H9 (cell line): Measurements from ENCODE around the gene MAPKAPK3. TPM values are rescaled to one million over a fixed set of nuclear protein-coding genes. Genes with fewer than 3 reads are reported as not detected.

Experiments
- DNase-seq: peaks from one replicate; pipeline ENCODE4 v3.0.0-alpha.2; 2017
- H2AFZ ChIP-seq: one replicate; pipeline ENCODE4 v1.6.1; 2013; ENCODE audit warnings: mild to moderate bottlenecking, low read length, control low read depth, moderate library complexity
- H2AK5ac ChIP-seq: 2 replicates; pipeline ENCODE4 v1.6.1; 2013; ENCODE audit warnings: low read length, control low read depth, mixed read lengths; ENCODE audit not compliant: insufficient read length
- H2BK120ac ChIP-seq: one replicate; pipeline ENCODE4 v1.6.1; 2013; ENCODE audit warnings: low read depth, mild to moderate bottlenecking, low read length, control low read depth, inconsistent platforms; ENCODE audit not compliant: poor library complexity, severe bottlenecking
- H2BK12ac ChIP-seq: 2 replicates; pipeline ENCODE4 v1.6.1; 2013; ENCODE audit warnings: low read length, control low read depth, mixed read lengths, low read depth; ENCODE audit not compliant: insufficient read length
- H2BK15ac ChIP-seq: 2 replicates; pipeline ENCODE4 v1.6.1; 2013; ENCODE audit warnings: low read depth, low read length, control low read depth
- H2BK20ac ChIP-seq: one replicate; pipeline ENCODE4 v1.6.1; 2013; ENCODE audit warnings: low read depth, mild to moderate bottlenecking, low read length, control low read depth, inconsistent platforms; ENCODE audit not compliant: poor library complexity, severe bottlenecking
- H2BK5ac ChIP-seq: 2 replicates; pipeline ENCODE4 v1.6.1; 2013; ENCODE audit warnings: low read length, control low read depth, mixed read lengths; ENCODE audit not compliant: insufficient read length
- H3K14ac ChIP-seq: 2 replicates; pipeline ENCODE4 v1.6.1; 2013; ENCODE audit warnings: low read length, control low read depth; ENCODE audit not compliant: insufficient read depth
- H3K18ac ChIP-seq: 2 replicates; pipeline ENCODE4 v1.6.1; 2013; ENCODE audit warnings: low read depth, mild to moderate bottlenecking, mixed read lengths, low read length, control low read depth; ENCODE audit not compliant: insufficient read length
- H3K23ac ChIP-seq: 2 replicates; pipeline ENCODE4 v1.6.1; 2013; ENCODE audit warnings: low read length, control low read depth, mixed read lengths, low read depth; ENCODE audit not compliant: insufficient read length
- H3K23me2 ChIP-seq: 2 replicates; pipeline ENCODE4 v1.6.1; 2013; ENCODE audit warnings: low read depth, mild to moderate bottlenecking, mixed read lengths, low read length, control low read depth; ENCODE audit not compliant: insufficient read length, poor library complexity, severe bottlenecking
- H3K27ac ChIP-seq: 2 replicates; pipeline ENCODE4 v1.5.1; 2013; ENCODE audit warnings: low read length, control low read depth, mixed read lengths, low read depth; ENCODE audit not compliant: insufficient read length
- H3K27me3 ChIP-seq: 2 replicates; pipeline ENCODE4 v1.6.1; 2013; ENCODE audit warnings: low read length, control low read depth, inconsistent platforms; ENCODE audit not compliant: insufficient read depth
- H3K4ac ChIP-seq: 2 replicates; pipeline ENCODE4 v1.6.1; 2013; ENCODE audit warnings: low read depth, mild to moderate bottlenecking, control low read depth, inconsistent platforms, low read length, moderate library complexity
- H3K4me1 ChIP-seq: 2 replicates; pipeline ENCODE4 v1.6.1; 2013; ENCODE audit warnings: low read length, control low read depth, inconsistent platforms; ENCODE audit not compliant: insufficient read depth
- H3K4me2 ChIP-seq: 2 replicates; pipeline ENCODE4 v1.6.1; 2013; ENCODE audit warnings: low read length, control low read depth, mixed read lengths; ENCODE audit not compliant: insufficient read length, insufficient read depth
- H3K56ac ChIP-seq: 2 replicates; pipeline ENCODE4 v1.6.1; 2013; ENCODE audit warnings: low read depth, mild to moderate bottlenecking, mixed read lengths, low read length, control low read depth; ENCODE audit not compliant: insufficient read length
- H3K79me1 ChIP-seq: 2 replicates; pipeline ENCODE4 v1.6.1; 2013; ENCODE audit warnings: low read depth, mild to moderate bottlenecking, moderate library complexity, low read length, control low read depth, inconsistent platforms; ENCODE audit not compliant: insufficient read depth, poor library complexity, severe bottlenecking
- H3K79me2 ChIP-seq: 2 replicates; pipeline ENCODE4 v1.6.1; 2013; ENCODE audit warnings: low read length, control low read depth, inconsistent platforms; ENCODE audit not compliant: insufficient read depth
- H3K9ac ChIP-seq: 2 replicates; pipeline ENCODE4 v1.6.1; 2013; ENCODE audit warnings: low read length, control low read depth, mixed read lengths; ENCODE audit not compliant: insufficient read length; ENCODE audit errors: extremely low read depth
- H3K9me3 ChIP-seq: one replicate; pipeline ENCODE4 v1.6.1; 2013; ENCODE audit warnings: low read depth, low read length, inconsistent platforms; ENCODE audit not compliant: control insufficient read depth
- H3T11ph ChIP-seq: one replicate; pipeline ENCODE4 v1.6.1; 2013; ENCODE audit warnings: mild to moderate bottlenecking, low read length, control low read depth, inconsistent platforms
- H4K20me1 ChIP-seq: one replicate; pipeline ENCODE4 v1.6.1; 2013; ENCODE audit not compliant: control insufficient read depth, insufficient read length, insufficient read depth
- H4K5ac ChIP-seq: 2 replicates; pipeline ENCODE4 v1.6.1; 2013; ENCODE audit warnings: low read depth, mild to moderate bottlenecking, mixed read lengths, low read length, control low read depth; ENCODE audit not compliant: insufficient read length
- H4K8ac ChIP-seq: replicated peaks from 2 replicates; pipeline ENCODE4 v1.6.1; 2013; ENCODE audit warnings: low read length, control low read depth, mixed read lengths, low read depth; ENCODE audit not compliant: insufficient read length
- H4K91ac ChIP-seq: 2 replicates; pipeline ENCODE4 v1.6.1; 2013; ENCODE audit warnings: low read depth, mild to moderate bottlenecking, moderate library complexity, mixed read lengths, low read length, control low read depth; ENCODE audit not compliant: insufficient read length
- H3K27ac Mint-ChIP-seq, 3 experiments: 2 replicates in 2 of 3; 3 replicates in 1 of 3; pipeline ENCODE4 v1.8.0; 2020 to 2021; ENCODE audit warnings: mixed read lengths in 3 of 3, mild to moderate bottlenecking in 1 of 3, moderate library complexity in 1 of 3
- H3K27me3 Mint-ChIP-seq: 2 replicates; pipeline ENCODE4 v1.8.0; 2021; ENCODE audit warnings: low read depth, mild to moderate bottlenecking, moderate library complexity, mixed read lengths
- H3K36me3 Mint-ChIP-seq, 3 experiments: 2 replicates in 2 of 3; 3 replicates in 1 of 3; pipeline ENCODE4 v1.8.0; 2020 to 2021; ENCODE audit warnings: low read depth in 3 of 3, mixed read lengths in 3 of 3; ENCODE audit not compliant: insufficient read depth in 1 of 3
- H3K4me1 Mint-ChIP-seq, 2 experiments: 2 replicates each; pipeline ENCODE4 v1.8.0; 2020; ENCODE audit warnings: mixed read lengths in 2 of 2
- H3K4me3 Mint-ChIP-seq, 2 experiments: 2 replicates in 1 of 2; 3 replicates in 1 of 2; pipeline ENCODE4 v1.8.0; 2020 to 2021; ENCODE audit warnings: mild to moderate bottlenecking in 2 of 2, mixed read lengths in 2 of 2, moderate library complexity in 1 of 2
- H3K9me3 Mint-ChIP-seq, 2 experiments: 2 replicates in 1 of 2; 3 replicates in 1 of 2; pipeline ENCODE4 v1.8.0; 2020; ENCODE audit warnings: mild to moderate bottlenecking in 2 of 2, mixed read lengths in 2 of 2, moderate library complexity in 1 of 2
- total RNA-seq: library from RNA; stranded (reverse); gene quantifications from 2 replicates; pipeline ENCODE4 v1.2.1, GENCODE V29; 2021
- TF ChIP-seq, protein P1 (sequence below): fragments of 200-600 bp; sonication (generic); conservative IDR thresholded peaks from 3 replicates; pipeline ENCODE4 v1.8.0; 2021; ENCODE audit warnings: antibody characterized with exemption, mild to moderate bottlenecking

The MAPKAPK3 gene
- total RNA-seq, 1 experiment from 2014 or later: 57.9 TPM

DNA sequence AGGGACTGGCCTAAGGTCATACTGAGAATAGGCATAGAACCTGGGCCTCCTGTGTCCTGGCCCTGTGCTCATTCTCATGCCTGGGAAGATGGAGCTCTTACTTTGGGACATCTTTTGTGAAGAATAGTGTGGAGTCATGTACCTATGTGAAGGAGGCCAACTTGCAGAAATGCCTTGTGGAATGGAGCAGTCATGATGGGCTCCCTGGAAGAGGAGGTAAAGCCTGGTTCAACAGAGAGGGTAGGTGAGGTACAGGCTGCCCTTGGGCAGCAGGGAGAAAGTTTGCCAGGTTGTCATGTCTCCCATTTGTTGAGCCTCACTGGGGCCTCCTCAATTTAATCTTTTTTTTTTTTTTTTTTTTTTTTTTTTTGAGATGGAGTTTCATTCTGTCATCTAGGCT, 18.1 kb downstream of the MAPKAPK3 start:
- Mint-ChIP-seq H3K27ac (no peak overlapping the region), H3K4me1 (peaks cover 26 to 31% of the 10 kb centered on the region in 2 experiments), H3K4me3 (no peak overlapping the region), H3K27me3 (no peaks in the 10 kb centered on the region), H3K36me3 (no peaks in the 10 kb centered on the region; a peak in 3 of 7 replicates), H3K9me3 (no peaks in the 10 kb centered on the region)
- Histone ChIP-seq H4K5ac (no peak overlapping the region), H3K23me2 (no peaks in the 10 kb centered on the region), H3K4me2 (no peak overlapping the region), H3K79me1 (peaks cover 6% of the 10 kb centered on the region), H3K79me2 (no peaks in the 10 kb centered on the region), H3K4me1 (peaks cover 2% of the 10 kb centered on the region; the same call in 1 of the 2 replicates), H3K9me3 (no peaks in the 10 kb centered on the region), H2AK5ac (no peak overlapping the region), H2BK20ac (no peak overlapping the region), H3K18ac (no peak overlapping the region), H3T11ph (no peak overlapping the region), H4K20me1 (no peaks in the 10 kb centered on the region), H3K56ac (no peak overlapping the region), H2BK12ac (no peak overlapping the region), H3K4ac (no peak overlapping the region), H2BK5ac (no peak overlapping the region), H3K14ac (no peak overlapping the region), H2AFZ (no peak overlapping the region), H2BK15ac (no peak overlapping the region), H3K23ac (no peak overlapping the region), H3K27ac (no peak overlapping the region), H3K9ac (no peak overlapping the region), H4K91ac (no peak overlapping the region), H2BK120ac (no peak overlapping the region), H4K8ac (no peak overlapping the region), H3K27me3 (no peaks in the 10 kb centered on the region)
- TF ChIP-seq, protein P1, sequence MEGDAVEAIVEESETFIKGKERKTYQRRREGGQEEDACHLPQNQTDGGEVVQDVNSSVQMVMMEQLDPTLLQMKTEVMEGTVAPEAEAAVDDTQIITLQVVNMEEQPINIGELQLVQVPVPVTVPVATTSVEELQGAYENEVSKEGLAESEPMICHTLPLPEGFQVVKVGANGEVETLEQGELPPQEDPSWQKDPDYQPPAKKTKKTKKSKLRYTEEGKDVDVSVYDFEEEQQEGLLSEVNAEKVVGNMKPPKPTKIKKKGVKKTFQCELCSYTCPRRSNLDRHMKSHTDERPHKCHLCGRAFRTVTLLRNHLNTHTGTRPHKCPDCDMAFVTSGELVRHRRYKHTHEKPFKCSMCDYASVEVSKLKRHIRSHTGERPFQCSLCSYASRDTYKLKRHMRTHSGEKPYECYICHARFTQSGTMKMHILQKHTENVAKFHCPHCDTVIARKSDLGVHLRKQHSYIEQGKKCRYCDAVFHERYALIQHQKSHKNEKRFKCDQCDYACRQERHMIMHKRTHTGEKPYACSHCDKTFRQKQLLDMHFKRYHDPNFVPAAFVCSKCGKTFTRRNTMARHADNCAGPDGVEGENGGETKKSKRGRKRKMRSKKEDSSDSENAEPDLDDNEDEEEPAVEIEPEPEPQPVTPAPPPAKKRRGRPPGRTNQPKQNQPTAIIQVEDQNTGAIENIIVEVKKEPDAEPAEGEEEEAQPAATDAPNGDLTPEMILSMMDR: no peak
- no peak for DNase-seq
